Liver (tissue), 3 donors: ENCODE results near the gene ACP7.

Experiments
- FOXA2 ChIP-seq: IDR thresholded peaks from 2 replicates; pipeline ENCODE4 v1.6.1; 2016; ENCODE audit warnings: antibody characterized with exemption
- GABPA ChIP-seq, 2 donors: IDR thresholded peaks in 1 of 2; conservative IDR thresholded peaks in 1 of 2; 2 replicates each; pipeline ENCODE4 v1.6.1; 2016; ENCODE audit warnings: antibody characterized with exemption in 2 of 2, mild to moderate bottlenecking in 1 of 2, moderate library complexity in 1 of 2
- JUND ChIP-seq, 2 donors: IDR thresholded peaks; 2 replicates each; pipeline ENCODE4 v1.6.1; 2016; ENCODE audit warnings: antibody characterized with exemption in 2 of 2
- NR2F2 ChIP-seq: IDR thresholded peaks from 2 replicates; pipeline ENCODE4 v1.6.1; 2016; ENCODE audit warnings: antibody characterized with exemption
- RAD21 ChIP-seq, 2 donors: IDR thresholded peaks; 2 replicates each; pipeline ENCODE4 v1.6.1; 2016; ENCODE audit warnings: antibody characterized with exemption in 2 of 2, mild to moderate bottlenecking in 2 of 2
- RXRA ChIP-seq, 2 donors: IDR thresholded peaks; 2 replicates each; pipeline ENCODE4 v1.6.1; 2017 to 2018; ENCODE audit warnings: antibody characterized with exemption in 2 of 2, mild to moderate bottlenecking in 1 of 2
- SP1 ChIP-seq: IDR thresholded peaks from 2 replicates; pipeline ENCODE4 v1.6.1; 2018; ENCODE audit warnings: antibody characterized with exemption, mild to moderate bottlenecking
- YY1 ChIP-seq: IDR thresholded peaks from 2 replicates; pipeline ENCODE4 v1.6.1; 2016; ENCODE audit warnings: antibody characterized with exemption, mild to moderate bottlenecking
- TF ChIP-seq, protein P1 (sequence below): fragments of 150-350 bp; IDR thresholded peaks from 2 replicates; pipeline ENCODE4 v1.5.1; 2017; ENCODE audit warnings: improper control_type of control experiment, low read depth, low read length; ENCODE audit not compliant: missing input control
- TF ChIP-seq, protein P2 (sequence below): IDR thresholded peaks from 2 replicates; pipeline ENCODE4 v1.6.1; 2016; ENCODE audit warnings: antibody characterized with exemption, mild to moderate bottlenecking
- TF ChIP-seq, protein P3 (sequence below): IDR thresholded peaks from 2 replicates; pipeline ENCODE4 v1.6.1; 2016; ENCODE audit warnings: antibody characterized with exemption
- TF ChIP-seq, protein P4 (sequence below): IDR thresholded peaks from 2 replicates; pipeline ENCODE4 v1.6.1; 2016; ENCODE audit warnings: antibody characterized with exemption
- TF ChIP-seq, protein P5 (sequence below): IDR thresholded peaks from 2 replicates; pipeline ENCODE4 v1.6.1; 2016; ENCODE audit warnings: antibody characterized with exemption
- donor health status: healthy.
- donor health status: healthy.

DNA sequence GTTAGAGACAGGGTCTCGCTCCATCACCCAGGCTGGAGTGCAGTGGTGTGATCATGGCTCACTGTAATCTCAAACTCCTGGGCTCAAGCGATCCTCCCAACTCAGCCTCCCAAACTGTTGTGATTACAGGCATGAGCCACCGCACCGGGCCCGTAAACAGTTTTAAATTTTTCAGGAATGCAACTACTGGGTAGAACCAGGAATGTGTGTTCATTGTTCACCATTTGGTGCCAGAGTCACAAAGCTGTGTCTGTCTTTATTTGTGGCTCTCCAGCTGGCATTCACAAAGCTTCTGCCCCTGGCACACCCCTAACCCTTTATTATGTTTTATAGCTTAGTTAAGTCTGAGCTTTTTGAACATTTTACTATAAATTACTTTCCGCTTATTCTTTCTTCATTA, 19.8 kb upstream of the ACP7 start:
- TF ChIP-seq, protein P1, sequence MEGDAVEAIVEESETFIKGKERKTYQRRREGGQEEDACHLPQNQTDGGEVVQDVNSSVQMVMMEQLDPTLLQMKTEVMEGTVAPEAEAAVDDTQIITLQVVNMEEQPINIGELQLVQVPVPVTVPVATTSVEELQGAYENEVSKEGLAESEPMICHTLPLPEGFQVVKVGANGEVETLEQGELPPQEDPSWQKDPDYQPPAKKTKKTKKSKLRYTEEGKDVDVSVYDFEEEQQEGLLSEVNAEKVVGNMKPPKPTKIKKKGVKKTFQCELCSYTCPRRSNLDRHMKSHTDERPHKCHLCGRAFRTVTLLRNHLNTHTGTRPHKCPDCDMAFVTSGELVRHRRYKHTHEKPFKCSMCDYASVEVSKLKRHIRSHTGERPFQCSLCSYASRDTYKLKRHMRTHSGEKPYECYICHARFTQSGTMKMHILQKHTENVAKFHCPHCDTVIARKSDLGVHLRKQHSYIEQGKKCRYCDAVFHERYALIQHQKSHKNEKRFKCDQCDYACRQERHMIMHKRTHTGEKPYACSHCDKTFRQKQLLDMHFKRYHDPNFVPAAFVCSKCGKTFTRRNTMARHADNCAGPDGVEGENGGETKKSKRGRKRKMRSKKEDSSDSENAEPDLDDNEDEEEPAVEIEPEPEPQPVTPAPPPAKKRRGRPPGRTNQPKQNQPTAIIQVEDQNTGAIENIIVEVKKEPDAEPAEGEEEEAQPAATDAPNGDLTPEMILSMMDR: no peak
- TF ChIP-seq, protein P2, sequence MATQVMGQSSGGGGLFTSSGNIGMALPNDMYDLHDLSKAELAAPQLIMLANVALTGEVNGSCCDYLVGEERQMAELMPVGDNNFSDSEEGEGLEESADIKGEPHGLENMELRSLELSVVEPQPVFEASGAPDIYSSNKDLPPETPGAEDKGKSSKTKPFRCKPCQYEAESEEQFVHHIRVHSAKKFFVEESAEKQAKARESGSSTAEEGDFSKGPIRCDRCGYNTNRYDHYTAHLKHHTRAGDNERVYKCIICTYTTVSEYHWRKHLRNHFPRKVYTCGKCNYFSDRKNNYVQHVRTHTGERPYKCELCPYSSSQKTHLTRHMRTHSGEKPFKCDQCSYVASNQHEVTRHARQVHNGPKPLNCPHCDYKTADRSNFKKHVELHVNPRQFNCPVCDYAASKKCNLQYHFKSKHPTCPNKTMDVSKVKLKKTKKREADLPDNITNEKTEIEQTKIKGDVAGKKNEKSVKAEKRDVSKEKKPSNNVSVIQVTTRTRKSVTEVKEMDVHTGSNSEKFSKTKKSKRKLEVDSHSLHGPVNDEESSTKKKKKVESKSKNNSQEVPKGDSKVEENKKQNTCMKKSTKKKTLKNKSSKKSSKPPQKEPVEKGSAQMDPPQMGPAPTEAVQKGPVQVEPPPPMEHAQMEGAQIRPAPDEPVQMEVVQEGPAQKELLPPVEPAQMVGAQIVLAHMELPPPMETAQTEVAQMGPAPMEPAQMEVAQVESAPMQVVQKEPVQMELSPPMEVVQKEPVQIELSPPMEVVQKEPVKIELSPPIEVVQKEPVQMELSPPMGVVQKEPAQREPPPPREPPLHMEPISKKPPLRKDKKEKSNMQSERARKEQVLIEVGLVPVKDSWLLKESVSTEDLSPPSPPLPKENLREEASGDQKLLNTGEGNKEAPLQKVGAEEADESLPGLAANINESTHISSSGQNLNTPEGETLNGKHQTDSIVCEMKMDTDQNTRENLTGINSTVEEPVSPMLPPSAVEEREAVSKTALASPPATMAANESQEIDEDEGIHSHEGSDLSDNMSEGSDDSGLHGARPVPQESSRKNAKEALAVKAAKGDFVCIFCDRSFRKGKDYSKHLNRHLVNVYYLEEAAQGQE: no peak
- TF ChIP-seq JUND (IDR thresholded peaks at IDR 0.05) (no peak), GABPA (IDR thresholded peaks at IDR 0.05 in 1 of 2, conservative IDR thresholded peaks at IDR 0.05 in 1 of 2) (no peak), SP1 (no peak), NR2F2 (no peak), RXRA (IDR thresholded peaks at IDR 0.05) (no peak), FOXA2 (no peak), RAD21 (IDR thresholded peaks at IDR 0.05) (no peak), YY1 (no peak)
- TF ChIP-seq, protein P3, sequence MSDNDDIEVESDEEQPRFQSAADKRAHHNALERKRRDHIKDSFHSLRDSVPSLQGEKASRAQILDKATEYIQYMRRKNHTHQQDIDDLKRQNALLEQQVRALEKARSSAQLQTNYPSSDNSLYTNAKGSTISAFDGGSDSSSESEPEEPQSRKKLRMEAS: no peak
- TF ChIP-seq, protein P4, sequence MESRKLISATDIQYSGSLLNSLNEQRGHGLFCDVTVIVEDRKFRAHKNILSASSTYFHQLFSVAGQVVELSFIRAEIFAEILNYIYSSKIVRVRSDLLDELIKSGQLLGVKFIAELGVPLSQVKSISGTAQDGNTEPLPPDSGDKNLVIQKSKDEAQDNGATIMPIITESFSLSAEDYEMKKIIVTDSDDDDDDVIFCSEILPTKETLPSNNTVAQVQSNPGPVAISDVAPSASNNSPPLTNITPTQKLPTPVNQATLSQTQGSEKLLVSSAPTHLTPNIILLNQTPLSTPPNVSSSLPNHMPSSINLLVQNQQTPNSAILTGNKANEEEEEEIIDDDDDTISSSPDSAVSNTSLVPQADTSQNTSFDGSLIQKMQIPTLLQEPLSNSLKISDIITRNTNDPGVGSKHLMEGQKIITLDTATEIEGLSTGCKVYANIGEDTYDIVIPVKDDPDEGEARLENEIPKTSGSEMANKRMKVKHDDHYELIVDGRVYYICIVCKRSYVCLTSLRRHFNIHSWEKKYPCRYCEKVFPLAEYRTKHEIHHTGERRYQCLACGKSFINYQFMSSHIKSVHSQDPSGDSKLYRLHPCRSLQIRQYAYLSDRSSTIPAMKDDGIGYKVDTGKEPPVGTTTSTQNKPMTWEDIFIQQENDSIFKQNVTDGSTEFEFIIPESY: no peak
- TF ChIP-seq, protein P5, sequence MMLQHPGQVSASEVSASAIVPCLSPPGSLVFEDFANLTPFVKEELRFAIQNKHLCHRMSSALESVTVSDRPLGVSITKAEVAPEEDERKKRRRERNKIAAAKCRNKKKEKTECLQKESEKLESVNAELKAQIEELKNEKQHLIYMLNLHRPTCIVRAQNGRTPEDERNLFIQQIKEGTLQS: no peak
